Activated T-cell treated with anti-CD3 and anti-CD28 coated beads for 24 hours (primary cell): Measurements from ENCODE around the gene MRM3.
A peak's percentile ranks its signal among the peaks of the same experiment; 100 is the strongest.
"Not testable (repeated sequence)": the region's sequence is repeated elsewhere in the genome, so short reads cannot be mapped to it uniquely, and the experiment has no call there.

ENCODE experiments used
- DNase-seq: peaks from one replicate; pipeline ENCODE4 v3.0.0-alpha.2; 2020; ENCODE audit warnings: low read depth

MRM3 gene

GRCh38 chr17:753418-753817, 28.7 kb upstream of the MRM3 start:
- DNase-seq = no peak

DNA sequence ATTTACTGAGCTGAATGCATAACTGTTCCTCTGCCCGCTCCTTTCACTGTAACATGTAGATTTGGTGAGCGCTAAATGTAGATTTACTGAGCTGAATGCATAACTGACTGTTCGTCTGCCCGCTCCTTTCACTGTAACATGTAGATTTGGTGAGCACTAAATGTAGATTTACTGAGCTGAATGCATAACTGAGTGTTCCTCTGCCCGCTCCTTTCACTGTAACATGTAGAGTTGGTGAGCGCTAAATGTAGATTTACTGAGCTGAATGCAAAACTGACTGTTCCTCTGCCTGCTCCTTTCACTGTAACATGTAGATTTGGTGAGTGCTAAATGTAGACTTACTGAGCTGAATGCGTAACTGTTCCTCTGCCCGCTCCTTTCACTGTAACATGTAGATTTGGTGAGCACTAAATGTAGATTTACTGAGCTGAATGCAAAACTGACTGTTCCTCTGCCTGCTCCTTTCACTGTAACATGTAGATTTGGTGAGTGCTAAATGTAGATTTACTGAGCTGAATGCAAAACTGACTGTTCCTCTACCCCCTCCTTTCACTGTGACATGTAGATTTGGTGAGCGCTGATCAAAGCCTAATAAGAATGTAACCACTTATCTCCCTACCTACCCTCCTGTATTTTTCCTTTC, 26.7 kb upstream of the MRM3 start:
- DNase-seq = not testable (repeated sequence)

- DNase-seq = not testable (repeated sequence)
These were observed 26.1 kb upstream of the MRM3 start for GRCh38 chr17:756010-756567.

DNA sequence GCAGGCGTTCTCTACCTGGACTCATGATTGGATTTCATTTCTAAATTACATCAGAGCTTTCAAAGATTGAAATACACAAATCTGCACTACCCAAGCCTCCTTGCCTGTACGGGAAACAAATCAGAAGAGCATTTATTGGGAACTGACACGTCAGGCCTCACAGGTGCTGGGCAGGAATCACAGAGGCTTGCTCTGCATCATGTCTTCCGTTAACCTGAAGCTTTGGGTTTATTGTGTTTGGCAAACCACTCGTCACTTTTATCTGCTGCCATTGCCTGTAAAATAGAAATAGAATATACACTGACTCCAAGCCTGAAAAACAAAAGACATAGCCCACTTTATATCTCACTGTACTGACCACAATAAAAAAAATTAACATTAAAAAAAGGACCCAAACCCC, 22.2 kb upstream of the MRM3 start:
- DNase-seq = no peak

DNA sequence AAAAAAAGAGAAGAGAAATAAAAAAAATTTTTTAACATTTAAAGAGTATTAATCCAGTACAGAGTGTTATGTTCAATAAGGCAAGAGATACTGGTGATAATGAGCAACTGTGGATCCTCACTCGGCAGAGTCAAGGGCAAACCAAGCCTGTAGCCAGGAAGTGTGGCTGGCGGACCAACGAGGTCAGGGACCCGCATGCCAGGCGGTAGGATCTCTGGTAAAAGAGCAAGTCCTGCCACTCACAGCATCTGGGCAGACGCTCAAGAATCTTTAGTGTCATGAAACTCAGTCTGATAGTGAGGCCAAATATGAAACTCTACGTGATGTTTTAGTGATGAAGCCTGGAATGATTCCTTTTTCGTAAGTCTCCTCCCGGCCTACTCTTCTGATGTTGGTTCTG, 21.8 kb upstream of the MRM3 start:
- no peak for DNase-seq

- no peak for DNase-seq
These were observed 15.1 kb upstream of the MRM3 start for GRCh38 chr17:767076-767475.

- no peak for DNase-seq
These were observed 9.1 kb upstream of the MRM3 start for GRCh38 chr17:773016-773415.

GRCh38 chr17:773467-774312, 8.5 kb upstream of the MRM3 start:
- no peak for DNase-seq

DNA sequence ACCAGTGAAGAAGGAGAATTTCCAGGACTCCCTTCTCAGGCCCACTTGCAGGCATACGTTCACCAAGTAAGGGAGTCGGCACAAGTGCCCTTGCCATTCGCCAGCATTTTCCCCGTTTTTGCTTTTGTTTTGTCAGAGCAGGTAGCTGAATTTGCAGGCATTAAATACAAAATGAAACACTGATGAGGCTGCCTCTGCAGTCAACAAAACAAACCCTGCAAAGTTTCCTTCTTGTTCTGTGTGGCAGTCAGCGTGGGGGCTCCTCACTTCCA, 7.9 kb upstream of the MRM3 start:
- DNase-seq = no peak

DNA sequence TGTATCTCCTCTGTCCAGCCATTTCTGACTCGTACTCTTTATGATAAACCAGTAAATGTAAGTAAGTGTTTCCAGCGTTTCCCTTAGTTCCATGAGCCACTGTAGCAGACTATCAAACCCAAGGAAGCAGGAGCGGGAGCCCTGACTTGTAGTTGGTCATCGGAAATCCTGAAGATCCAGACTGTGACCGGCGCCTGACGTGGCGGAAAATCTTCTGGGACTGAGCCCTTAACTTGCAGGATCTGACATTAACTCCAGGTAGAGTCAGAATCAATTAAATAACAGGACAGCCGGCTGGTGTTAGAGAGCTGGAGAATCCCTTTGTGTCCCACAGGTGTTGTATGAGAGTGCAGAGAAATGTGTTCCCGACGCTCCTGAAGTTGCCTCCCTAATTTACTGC, 4.1 kb upstream of the MRM3 start:
- no peak for DNase-seq

DNA sequence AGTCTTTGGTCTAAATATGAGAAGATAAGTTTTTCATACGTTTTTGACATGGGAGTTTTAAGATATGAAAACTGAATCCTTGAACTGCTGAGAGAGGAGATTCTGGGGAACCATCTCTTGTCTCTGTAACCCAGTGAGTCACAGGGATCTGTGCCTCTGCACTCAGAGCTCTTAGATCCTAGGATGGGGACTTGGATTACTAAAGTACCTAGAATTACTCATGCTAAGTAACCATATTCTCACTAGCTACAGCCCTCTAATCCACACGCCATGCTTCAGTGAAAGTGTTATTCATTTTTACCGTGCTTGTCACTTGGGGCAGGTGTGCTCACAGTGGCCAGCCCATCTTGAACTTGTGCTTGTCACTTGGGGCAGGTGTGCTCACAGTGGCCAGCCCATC, 2.0 kb downstream of the MRM3 start:
- no peak for DNase-seq

DNA sequence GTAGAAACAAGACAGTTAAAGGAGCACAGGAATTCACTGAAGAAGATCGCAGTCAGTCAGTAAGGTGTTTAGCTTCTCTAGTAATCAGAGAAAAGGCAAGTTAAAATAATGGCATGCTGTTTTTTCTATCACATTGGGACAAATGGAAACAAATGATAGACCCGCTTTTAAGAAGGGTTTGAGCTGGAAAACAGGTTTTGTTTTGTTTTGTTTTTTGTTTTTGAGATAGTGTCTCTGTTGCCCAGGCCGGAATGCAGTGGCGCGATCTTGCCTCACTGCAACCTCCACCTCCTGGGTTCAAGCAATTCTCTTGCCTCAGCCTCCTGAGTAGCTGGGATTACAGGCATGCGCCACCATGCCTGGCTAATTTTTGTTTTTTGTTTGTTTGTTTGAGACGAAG, 3.7 kb downstream of the MRM3 start:
- not testable (repeated sequence) for DNase-seq

DNA sequence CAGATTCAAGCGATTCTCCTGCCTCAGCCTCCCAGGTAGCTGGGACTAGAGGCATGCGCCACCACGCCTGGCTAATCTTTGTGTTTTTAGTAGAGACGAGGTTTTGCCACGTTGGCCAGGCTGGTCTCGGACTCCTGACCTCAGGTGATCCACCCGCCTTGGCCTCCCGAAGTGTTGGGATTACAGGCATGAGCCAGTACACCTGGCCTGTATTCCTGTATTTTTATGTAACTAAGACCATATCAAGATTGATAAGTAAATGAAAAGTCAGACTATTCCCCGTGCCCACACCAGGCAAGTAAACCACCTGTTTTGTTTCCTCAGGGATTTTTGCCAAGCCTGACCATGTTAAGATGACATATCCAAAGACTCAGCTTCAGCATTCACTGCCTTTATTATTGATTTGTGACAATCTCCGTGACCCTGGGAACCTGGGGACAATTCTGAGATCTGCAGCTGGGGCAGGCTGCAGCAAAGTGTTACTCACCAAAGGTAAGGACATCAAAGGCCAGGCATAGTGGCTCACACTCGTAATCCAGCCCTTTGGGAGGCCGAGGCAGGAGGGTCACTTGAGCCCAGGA, 5.6 kb downstream of the MRM3 start:
- DNase-seq = no peak

- DNase-seq = no peak
These were observed 6.4 kb downstream of the MRM3 start for GRCh38 chr17:788551-788950.

- no peak for DNase-seq
These were observed 7.1 kb downstream of the MRM3 start for GRCh38 chr17:789160-789840.

GRCh38 chr17:789931-790873, 8.0 kb downstream of the MRM3 start:
- DNase-seq = not testable (repeated sequence)

DNA sequence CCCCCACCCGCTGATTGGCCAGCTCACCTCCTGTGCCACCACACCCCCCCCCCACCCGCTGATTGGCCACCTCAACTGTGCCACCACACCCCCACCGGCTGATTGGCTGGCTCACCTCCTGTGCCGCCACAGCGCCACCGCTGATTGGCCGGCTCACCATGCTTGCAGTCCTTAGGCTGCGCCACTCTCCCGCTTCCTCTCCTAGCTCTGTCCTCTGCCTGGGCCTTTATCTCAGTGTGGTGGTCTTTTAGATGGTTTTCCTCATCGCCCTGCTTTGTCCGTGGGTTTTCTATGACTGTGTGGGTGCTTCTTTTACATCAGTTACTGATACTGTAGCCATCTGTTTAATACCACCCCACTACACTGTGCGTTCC, 8.7 kb downstream of the MRM3 start:
- DNase-seq = not testable (repeated sequence)

DNA sequence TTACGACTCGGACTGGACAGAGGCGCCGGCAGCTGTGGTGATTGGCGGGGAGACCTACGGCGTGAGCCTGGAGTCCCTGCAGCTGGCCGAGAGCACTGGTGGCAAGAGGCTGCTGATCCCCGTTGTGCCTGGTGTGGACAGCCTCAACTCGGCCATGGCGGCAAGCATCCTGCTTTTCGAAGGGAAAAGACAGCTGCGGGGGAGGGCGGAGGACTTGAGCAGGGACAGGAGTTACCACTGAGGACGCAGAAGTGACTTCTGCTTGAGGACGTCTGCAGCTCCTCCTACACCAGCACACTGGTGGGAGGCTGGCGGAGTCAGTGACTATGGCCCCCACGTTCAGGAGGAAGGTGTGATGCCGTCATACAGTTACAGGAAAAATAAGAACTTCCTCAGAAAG, 9.7 kb downstream of the MRM3 start:
- no peak for DNase-seq

GRCh38 chr17:792277-792676, 10.1 kb downstream of the MRM3 start:
- no peak for DNase-seq

- DNase-seq = peak; percentile 19
These were observed 12.7 kb downstream of the MRM3 start for GRCh38 chr17:794876-795275.

GRCh38 chr17:795276-795675, 13.1 kb downstream of the MRM3 start:
- DNase-seq = no peak

GRCh38 chr17:795721-796120, 13.6 kb downstream of the MRM3 start:
- no peak for DNase-seq
